ENCODE data around the gene GALR2. TPM values are rescaled to one million over a fixed set of nuclear protein-coding genes. Genes with fewer than 3 reads are reported as not detected.

The GALR2 gene
- total RNA-seq, 1 donor from 2014 or later = 0.94 TPM

DNA sequence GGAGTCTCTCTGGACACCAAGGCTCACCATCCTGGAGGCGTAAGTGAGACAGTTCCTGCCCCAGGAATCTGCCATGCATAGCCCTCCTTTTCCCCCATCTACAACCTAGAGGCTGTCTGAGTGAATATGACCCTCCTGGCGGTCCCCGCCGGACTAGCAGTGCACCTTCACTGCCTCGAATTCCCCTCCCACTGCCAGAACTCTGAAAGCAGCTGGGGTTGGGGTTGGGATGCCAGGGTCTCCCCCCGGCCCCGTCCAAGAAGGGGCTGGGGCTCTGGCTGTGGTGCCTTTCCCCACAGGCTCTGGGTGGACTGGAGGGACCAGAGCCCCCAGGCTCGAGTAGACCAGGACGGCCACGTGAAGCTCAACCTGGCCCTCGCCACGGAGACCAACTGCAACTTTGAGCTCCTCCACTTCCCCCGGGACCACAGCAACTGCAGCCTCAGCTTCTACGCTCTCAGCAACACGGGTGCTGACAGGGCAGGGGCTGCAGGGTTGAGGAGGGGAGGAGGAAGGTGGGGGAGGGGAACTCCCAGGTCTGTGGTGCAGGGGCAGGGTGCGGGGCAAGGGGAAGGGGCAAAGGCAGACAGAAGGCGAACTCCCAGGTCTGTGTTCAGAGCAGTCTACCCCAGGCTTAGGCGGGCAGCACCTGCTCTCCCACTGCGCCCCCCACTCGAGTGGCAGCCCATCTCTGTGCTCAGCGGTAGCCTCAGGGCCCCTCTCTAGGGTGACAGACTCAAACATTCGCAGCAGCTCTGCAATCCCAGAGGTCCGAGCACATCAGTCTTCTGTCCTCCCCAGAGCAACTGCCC, 5.6 kb downstream of the GALR2 start:
- DNase-seq (ENCODE audit: extremely low spot score, unreplicated experiment) = no peak
- no peak overlapping the region for H3K4me3 Mint-ChIP-seq
- TF ChIP-seq, protein P1, sequence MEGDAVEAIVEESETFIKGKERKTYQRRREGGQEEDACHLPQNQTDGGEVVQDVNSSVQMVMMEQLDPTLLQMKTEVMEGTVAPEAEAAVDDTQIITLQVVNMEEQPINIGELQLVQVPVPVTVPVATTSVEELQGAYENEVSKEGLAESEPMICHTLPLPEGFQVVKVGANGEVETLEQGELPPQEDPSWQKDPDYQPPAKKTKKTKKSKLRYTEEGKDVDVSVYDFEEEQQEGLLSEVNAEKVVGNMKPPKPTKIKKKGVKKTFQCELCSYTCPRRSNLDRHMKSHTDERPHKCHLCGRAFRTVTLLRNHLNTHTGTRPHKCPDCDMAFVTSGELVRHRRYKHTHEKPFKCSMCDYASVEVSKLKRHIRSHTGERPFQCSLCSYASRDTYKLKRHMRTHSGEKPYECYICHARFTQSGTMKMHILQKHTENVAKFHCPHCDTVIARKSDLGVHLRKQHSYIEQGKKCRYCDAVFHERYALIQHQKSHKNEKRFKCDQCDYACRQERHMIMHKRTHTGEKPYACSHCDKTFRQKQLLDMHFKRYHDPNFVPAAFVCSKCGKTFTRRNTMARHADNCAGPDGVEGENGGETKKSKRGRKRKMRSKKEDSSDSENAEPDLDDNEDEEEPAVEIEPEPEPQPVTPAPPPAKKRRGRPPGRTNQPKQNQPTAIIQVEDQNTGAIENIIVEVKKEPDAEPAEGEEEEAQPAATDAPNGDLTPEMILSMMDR (conservative IDR thresholded peaks at IDR 0.05) = peak; percentile 55
- H3K27me3 Mint-ChIP-seq = peaks cover 62% of the 10 kb centered on the region
- peaks cover 12% of the 10 kb centered on the region for H3K4me1 Mint-ChIP-seq (ENCODE audit: unreplicated experiment)
- H3K27ac Mint-ChIP-seq = no peak overlapping the region
- peaks cover 5% of the 10 kb centered on the region for H3K36me3 Mint-ChIP-seq
- H3K9me3 Mint-ChIP-seq = no peaks in the 10 kb centered on the region

DNA sequence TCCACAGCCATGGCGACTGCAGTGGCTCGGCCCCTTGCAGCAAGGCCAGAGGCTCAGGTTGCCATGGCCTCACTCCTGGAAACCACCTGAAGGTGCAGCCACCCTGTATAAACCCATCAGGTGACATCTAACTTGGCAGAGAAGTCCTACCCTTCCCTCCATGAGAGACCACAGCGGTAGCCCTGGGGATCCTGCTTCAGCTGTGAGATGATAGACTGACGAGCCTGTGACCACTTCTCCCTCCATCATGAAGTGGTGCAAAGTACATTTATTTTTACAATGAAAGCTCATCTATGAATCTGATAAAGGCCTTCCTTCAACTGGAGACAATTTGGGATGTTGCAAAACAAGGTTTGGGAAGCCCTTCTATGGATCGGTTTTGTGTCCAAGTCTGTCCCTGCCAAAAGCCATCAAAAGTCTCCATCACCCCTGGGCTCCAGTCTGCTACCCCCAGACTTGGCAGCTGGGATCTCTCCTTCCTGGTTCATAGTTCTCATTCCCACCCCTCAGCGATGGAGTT, 6.2 kb downstream of the GALR2 start:
- TF ChIP-seq, protein P1 (conservative IDR thresholded peaks at IDR 0.05) = no peak

DNA sequence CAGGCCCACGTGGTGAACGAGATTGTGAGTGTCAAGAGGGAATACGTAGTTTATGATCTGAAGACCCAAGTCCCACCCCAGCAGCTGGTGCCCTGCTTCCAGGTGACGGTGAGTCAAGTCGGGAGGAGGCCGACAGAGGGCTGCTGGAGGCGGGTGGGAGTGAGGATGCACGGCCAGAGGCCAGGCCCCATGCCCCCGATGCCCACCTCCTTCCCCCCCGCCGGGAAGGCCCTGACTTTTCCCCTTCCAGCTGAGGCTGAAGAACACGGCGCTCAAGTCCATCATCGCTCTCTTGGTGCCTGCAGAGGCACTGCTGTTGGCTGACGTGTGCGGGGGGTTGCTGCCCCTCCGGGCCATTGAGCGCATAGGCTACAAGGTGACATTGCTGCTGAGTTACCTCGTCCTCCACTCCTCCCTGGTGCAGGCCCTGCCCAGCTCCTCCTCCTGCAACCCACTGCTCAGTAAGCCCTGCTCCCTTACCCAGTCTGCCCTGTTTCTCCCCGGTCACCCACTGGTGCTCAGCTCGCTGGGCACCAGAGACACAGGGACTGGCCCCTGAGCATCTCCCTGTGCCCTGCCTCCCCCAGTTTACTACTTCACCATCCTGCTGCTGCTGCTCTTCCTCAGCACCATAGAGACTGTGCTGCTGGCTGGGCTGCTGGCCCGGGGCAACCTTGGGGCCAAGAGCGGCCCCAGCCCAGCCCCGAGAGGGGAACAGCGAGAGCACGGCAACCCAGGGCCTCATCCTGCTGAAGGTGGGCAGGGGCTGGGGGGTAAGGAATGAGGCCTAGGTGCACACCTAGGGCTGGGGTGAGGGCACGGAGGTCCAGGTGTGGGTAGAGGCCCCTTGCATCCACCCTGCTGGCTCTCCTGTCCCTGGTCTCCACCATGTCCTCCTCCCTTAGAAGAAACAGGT, 7.0 kb downstream of the GALR2 start:
- Mint-ChIP-seq H3K4me3 (no peak overlapping the region), H3K9me3 (no peaks in the 10 kb centered on the region), H3K27ac (peak overlapping the region; percentile 72), H3K36me3 (peaks cover 5% of the 10 kb centered on the region), H3K27me3 (peaks cover 48% of the 10 kb centered on the region), H3K4me1 (ENCODE audit: unreplicated experiment) (peaks cover 7% of the 10 kb centered on the region)
- TF ChIP-seq, protein P1 (conservative IDR thresholded peaks at IDR 0.05) = no peak
- no peak for DNase-seq (ENCODE audit: extremely low spot score, unreplicated experiment)

More for the DNA sequence above, 6.2 kb downstream of the GALR2 start:
- Mint-ChIP-seq H3K27ac (no peak overlapping the region), H3K27me3 (peaks cover 56% of the 10 kb centered on the region), H3K36me3 (peaks cover 5% of the 10 kb centered on the region), H3K4me1 (ENCODE audit: unreplicated experiment) (peaks cover 7% of the 10 kb centered on the region), H3K4me3 (no peak overlapping the region), H3K9me3 (no peaks in the 10 kb centered on the region)
- DNase-seq (ENCODE audit: extremely low spot score, unreplicated experiment) = no peak

DNA sequence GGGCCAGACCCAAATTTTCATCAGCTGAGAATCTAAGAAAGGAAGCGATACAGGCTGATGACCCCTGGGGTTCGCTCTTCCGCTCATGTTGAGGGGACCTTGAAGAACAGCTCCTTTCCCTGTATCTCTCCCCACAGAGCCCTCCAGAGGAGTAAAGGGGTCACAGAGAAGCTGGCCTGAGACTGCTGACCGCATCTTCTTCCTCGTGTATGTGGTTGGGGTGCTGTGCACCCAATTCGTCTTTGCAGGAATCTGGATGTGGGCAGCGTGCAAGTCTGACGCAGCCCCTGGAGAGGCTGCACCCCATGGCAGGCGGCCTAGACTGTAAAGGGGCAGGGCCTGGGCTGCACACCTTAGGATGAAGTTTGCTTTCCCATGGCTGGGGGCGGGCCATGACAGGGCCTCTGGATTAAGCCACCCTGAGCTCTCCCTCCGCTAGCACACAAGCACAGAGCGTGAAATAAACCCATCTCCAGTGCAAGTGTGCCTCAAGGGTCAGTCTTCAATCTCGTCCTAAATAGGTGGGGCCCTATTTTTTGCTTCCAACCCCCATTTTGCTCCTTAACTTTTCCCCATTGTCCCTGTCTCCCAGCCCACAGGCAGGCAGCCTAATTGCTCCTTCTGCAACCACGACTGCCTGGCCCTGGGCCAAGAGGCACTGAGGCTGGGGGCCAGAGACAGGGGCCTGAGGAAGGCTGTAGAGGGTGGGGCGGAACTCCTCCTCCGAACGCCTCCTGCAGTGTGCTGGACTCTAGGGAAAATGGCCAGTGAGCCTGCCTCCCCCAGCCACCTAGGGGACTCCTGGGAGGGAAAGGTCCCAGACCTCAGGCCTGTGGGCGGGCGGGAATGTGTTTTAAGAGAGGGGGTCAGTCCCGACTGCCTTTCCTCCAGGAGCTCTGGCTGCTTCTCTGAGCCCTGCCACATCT, 8.0 kb downstream of the GALR2 start:
- no peak overlapping the region for H3K27ac Mint-ChIP-seq
- peaks cover 7% of the 10 kb centered on the region for H3K4me1 Mint-ChIP-seq (ENCODE audit: unreplicated experiment)
- DNase-seq (ENCODE audit: extremely low spot score, unreplicated experiment) = no peak
- no peak overlapping the region for H3K4me3 Mint-ChIP-seq
- H3K36me3 Mint-ChIP-seq = peaks cover 5% of the 10 kb centered on the region
- H3K9me3 Mint-ChIP-seq = no peaks in the 10 kb centered on the region
- TF ChIP-seq, protein P1 (conservative IDR thresholded peaks at IDR 0.05) = no peak
- H3K27me3 Mint-ChIP-seq = peaks cover 38% of the 10 kb centered on the region

Measured in type B pancreatic cell (in vitro differentiated cells).